C4-2B (cell line): ENCODE results near the gene PLCH2.

Experiments used
- H3K27ac ChIP-seq: fragments of 450-650 bp; 2 replicates; pipeline ENCODE4 v1.5.1; 2017
- ZFX ChIP-seq: fragments of 450-650 bp; IDR thresholded peaks from 2 replicates; pipeline ENCODE4 v1.6.1; 2017
- TF ChIP-seq, protein P1 (sequence below): fragments of 450-650 bp; conservative IDR thresholded peaks from 2 replicates; pipeline ENCODE4 v1.5.1; 2017; ENCODE audit warnings: mild to moderate bottlenecking

The PLCH2 gene

DNA sequence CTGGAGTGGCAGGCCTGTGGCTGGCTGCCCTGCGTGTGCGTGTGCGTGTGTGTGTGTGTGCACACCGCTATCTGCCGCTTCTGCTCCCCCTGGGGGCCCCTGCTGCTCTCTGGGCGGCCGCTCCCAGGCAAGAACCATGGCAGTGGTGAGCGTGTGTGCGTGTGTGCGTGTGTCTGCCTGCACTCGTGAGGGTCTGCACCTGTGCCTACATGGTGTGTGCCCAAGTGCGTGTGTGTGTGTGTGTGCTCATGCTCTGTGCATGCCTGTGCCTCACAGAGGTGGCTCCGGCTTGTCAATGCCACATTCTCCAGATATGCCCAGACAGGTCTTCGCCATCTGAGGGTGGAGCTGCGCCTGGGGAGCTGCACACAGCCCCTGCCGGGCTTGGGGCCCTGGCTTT lies 45.0 kb upstream of the PLCH2 start:
- no peak overlapping the region for H3K27ac ChIP-seq
- TF ChIP-seq, protein P1, sequence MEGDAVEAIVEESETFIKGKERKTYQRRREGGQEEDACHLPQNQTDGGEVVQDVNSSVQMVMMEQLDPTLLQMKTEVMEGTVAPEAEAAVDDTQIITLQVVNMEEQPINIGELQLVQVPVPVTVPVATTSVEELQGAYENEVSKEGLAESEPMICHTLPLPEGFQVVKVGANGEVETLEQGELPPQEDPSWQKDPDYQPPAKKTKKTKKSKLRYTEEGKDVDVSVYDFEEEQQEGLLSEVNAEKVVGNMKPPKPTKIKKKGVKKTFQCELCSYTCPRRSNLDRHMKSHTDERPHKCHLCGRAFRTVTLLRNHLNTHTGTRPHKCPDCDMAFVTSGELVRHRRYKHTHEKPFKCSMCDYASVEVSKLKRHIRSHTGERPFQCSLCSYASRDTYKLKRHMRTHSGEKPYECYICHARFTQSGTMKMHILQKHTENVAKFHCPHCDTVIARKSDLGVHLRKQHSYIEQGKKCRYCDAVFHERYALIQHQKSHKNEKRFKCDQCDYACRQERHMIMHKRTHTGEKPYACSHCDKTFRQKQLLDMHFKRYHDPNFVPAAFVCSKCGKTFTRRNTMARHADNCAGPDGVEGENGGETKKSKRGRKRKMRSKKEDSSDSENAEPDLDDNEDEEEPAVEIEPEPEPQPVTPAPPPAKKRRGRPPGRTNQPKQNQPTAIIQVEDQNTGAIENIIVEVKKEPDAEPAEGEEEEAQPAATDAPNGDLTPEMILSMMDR, result no peak
- no peak for TF ChIP-seq ZFX

DNA sequence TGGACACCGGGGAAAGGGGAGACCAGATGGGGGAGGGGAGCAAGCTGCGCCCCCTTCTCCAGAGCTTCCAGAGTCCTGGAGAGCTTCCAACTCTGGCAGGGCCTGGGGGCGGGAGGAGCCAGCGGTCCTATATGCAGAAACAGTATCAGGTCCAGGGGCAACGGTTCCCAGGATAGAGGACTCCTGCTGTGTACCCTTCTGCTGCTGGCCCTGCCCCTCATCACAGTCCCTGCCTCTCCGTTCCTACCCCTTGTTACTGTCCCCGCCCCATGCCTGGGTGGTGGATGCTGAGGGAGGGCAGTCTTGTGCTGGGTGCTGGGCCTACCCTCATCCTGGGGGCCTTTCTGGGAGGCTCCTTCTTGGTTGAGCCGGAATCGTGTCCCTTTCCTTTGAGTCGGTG lies 44.6 kb upstream of the PLCH2 start:
- H3K27ac ChIP-seq, result no peak overlapping the region
- TF ChIP-seq, protein P1, result no peak
- TF ChIP-seq ZFX, result no peak

DNA sequence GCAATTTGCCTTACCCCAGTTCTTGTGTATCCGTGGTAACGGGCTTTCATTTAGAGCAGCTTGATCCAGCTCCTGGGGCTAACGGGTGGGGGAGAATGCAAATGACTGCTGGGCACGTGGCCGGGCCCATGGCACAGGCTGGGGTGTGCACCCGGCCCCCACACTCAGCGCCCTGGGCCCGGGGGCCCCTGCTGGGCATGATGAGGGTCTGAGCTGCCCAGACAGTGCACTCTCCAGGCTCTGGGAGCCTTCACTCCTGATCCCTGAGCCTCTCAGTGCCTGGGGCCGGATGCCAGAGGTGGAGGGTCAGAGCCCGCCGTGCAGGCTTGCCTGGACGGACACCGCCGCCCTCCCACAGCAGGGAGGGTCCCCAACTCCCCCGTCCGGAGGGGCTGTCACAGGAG lies 43.6 kb upstream of the PLCH2 start:
- H3K27ac ChIP-seq, result no peak overlapping the region
- TF ChIP-seq ZFX, result no peak
- TF ChIP-seq, protein P1, result no peak

DNA sequence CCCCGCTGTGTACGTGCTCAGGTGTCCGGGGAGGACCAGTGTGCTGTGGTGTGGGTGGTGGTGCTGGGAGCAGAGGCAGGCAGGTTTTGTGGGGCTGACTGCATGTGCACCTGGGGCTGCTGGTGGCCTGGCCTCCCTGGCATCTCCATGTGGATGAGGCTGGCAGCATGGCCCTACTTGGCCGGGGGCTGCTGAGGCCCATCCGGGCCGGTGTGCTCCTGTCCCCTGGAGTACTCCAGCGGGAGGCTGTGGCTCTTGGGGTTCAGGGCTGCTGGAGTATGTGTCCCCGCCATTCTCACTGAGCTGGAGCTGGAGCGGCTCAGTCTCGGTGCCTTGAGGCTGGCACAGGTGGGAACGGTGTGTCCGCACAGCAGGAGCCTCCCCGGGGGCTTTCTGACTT lies 42.9 kb upstream of the PLCH2 start:
- H3K27ac ChIP-seq, result no peak overlapping the region
- TF ChIP-seq, protein P1, result no peak
- TF ChIP-seq ZFX, result no peak

DNA sequence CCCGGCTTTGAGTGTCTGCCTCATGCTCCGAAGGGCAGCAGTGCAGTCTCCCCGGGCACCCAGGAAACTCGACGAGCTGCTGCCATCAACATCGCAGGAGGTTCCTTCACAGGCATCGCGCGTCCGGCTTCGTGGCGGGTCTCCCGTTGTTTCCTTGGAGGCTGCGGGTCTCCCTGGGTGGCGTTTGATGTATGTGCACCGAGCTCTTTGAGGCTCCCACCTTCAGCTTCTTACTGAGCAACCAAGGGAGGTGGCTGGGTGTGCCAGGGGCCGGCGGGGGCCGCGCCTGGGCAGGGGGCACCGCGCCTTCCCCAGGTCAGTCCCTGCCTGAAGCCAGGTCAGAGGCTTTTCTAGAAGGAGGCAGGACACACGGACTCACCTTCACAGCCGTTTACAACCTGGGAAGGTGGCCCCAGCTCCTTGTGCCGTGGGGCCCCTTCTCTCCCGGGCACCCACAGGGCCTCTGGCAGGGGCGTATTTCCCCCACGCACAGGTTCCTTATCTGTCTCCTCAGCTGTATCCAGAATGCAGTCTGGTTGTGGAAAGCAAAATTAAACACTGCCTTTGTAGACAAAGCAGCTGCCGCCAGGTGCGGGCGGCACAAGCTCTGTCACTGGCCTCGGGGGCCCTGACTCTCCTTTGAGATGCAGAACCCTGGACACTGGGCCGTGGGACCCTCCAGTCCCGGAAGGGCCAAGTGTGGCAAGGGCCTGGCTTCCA lies 42.0 kb upstream of the PLCH2 start:
- H3K27ac ChIP-seq, result no peak overlapping the region
- TF ChIP-seq, protein P1, result no peak
- TF ChIP-seq ZFX, result no peak

DNA sequence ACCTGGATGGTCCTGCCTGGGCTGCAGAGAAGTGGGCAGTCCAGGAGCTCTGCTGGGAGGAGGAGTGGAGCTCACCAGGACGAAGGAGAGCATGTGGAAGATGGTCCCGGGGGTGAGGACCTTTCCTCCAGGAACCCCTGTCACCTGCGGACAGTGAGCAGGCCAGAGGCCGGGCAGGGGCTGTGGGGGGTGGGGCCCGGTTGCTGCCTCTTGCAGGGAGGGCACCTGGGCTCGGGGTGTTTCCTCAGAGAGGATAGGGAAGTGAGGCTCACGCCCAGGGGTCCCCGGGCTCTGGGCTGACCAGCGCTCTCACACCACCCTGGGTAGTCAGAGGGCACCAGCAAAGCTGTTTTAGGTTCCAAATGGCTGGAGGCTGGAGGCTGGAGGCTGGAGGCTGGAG lies 41.0 kb upstream of the PLCH2 start:
- no peak overlapping the region for H3K27ac ChIP-seq
- TF ChIP-seq, protein P1, result no peak
- no peak for TF ChIP-seq ZFX

DNA sequence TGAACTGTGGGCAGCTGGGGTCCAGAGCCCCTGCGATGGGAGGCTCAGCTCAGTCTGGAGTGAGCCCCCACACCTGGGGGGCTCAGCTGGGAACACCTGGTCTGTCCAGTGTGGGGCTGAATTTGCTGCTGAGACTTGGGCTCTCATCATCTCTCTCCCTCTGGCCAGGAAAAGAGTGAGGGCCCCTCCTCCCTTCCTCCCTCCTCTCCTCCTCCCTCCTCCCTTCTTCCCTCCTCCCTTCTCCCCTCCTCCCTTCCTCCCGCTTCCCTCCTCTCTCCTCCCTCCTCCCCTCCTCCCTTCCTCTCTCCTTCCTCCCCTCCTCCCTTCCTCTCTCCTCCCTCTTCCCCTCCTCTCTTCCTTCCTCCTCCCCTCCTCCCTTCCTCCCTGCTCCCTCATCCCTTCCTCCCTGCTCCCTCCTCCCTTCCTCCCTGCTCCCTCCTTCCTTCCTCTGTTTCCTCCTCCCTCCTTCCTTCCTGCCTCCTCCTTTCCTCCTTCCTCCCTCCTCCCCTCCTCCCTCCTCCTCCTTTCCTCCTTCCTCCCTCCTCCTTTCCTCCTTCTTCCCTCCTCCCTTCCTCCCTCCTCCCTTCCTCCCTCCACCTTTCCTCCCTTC lies 40.2 kb upstream of the PLCH2 start:
- no peak for TF ChIP-seq ZFX
- TF ChIP-seq, protein P1, result no peak
- H3K27ac ChIP-seq, result no peak overlapping the region
